HL-60 (cell line): ENCODE results near the gene SMIM7.

Source experiments
- GABPA ChIP-seq: IDR thresholded peaks from 2 replicates; pipeline ENCODE4 v1.6.1; 2012; ENCODE audit warnings: low read depth
- TF ChIP-seq, protein P1 (sequence below): IDR thresholded peaks from one replicate; pipeline ENCODE4 v1.5.1; 2011; ENCODE audit warnings: low read length, control low read depth, inconsistent platforms; ENCODE audit not compliant: insufficient read depth

DNA sequence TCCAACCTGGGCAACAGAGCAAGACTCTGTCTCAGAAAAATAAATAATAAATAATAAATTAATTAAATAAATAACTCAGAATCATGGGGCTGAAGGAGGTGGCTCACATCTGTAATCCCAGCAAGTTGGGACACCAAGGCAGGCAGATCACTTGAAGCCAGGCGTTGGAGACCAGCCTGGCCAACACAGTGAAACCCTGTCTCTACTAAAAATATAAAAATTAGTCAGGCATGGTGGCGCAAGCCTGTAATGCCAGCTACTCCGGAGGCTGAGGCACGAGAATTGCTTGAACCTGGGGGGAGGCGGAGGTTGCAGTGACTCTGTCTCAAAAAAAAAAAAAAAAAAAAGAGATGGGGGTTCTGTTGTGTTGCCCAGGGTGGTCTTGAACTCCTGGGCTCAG, 8.2 kb upstream of the SMIM7 start:
- TF ChIP-seq, protein P1, sequence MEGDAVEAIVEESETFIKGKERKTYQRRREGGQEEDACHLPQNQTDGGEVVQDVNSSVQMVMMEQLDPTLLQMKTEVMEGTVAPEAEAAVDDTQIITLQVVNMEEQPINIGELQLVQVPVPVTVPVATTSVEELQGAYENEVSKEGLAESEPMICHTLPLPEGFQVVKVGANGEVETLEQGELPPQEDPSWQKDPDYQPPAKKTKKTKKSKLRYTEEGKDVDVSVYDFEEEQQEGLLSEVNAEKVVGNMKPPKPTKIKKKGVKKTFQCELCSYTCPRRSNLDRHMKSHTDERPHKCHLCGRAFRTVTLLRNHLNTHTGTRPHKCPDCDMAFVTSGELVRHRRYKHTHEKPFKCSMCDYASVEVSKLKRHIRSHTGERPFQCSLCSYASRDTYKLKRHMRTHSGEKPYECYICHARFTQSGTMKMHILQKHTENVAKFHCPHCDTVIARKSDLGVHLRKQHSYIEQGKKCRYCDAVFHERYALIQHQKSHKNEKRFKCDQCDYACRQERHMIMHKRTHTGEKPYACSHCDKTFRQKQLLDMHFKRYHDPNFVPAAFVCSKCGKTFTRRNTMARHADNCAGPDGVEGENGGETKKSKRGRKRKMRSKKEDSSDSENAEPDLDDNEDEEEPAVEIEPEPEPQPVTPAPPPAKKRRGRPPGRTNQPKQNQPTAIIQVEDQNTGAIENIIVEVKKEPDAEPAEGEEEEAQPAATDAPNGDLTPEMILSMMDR = no peak
- TF ChIP-seq GABPA = no peak
